Forelimb muscle (tissue), 1 donor: ENCODE measurements around the gene MUC5AC. TPM values are rescaled to one million over a fixed set of nuclear protein-coding genes. Genes with fewer than 3 reads are reported as not detected.
"Not testable (repeated sequence)": the region's sequence is repeated elsewhere in the genome, so short reads cannot be mapped to it uniquely, and the experiment has no call there.

Experiments used
- DNase-seq: peaks from one replicate; pipeline ENCODE4 v3.0.0-alpha.2; 2013; ENCODE audit warnings: low read depth
- polyA plus RNA-seq: library from polyadenylated mRNA; unstranded; fragments of 120-200 nt; gene quantifications from one replicate; pipeline ENCODE4 v1.2.1, GENCODE V29; 2013; ENCODE audit not compliant: insufficient read length

Gene MUC5AC
- not detected for polyA plus RNA-seq

GRCh38 chr11:1157645-1158591 lies at the start of gene MUC5AC:
MUC5AC (plus strand) TSS chr11:1157953; CDS start chr11:1158000, 47 bp downstream.
- no peak for DNase-seq

GRCh38 chr11:1108246-1108900 lies 49.4 kb upstream of the MUC5AC start:
- no peak for DNase-seq

GRCh38 chr11:1109101-1109917 lies 48.4 kb upstream of the MUC5AC start:
- no peak for DNase-seq

- no peak for DNase-seq
Observed at GRCh38 chr11:1109918-1110705, 47.6 kb upstream of the MUC5AC start.

GRCh38 chr11:1111545-1112212 lies 46.1 kb upstream of the MUC5AC start:
- no peak for DNase-seq

- DNase-seq: no peak
Observed at GRCh38 chr11:1112351-1113191, 45.2 kb upstream of the MUC5AC start.

GRCh38 chr11:1113405-1114201 lies 44.1 kb upstream of the MUC5AC start:
- no peak for DNase-seq

GRCh38 chr11:1115292-1115691 lies 42.5 kb upstream of the MUC5AC start:
- DNase-seq: not testable (repeated sequence)

GRCh38 chr11:1116104-1116503 lies 41.6 kb upstream of the MUC5AC start:
- no peak for DNase-seq

- no peak for DNase-seq
Observed at GRCh38 chr11:1116666-1117390, 40.9 kb upstream of the MUC5AC start.

GRCh38 chr11:1117992-1118391 lies 39.8 kb upstream of the MUC5AC start:
- DNase-seq: no peak

GRCh38 chr11:1118755-1119603 lies 38.8 kb upstream of the MUC5AC start:
- no peak for DNase-seq

GRCh38 chr11:1119604-1120146 lies 38.1 kb upstream of the MUC5AC start:
- no peak for DNase-seq

- DNase-seq: no peak
Observed at GRCh38 chr11:1120532-1121330, 37.0 kb upstream of the MUC5AC start.

- no peak for DNase-seq
Observed at GRCh38 chr11:1121331-1121812, 36.4 kb upstream of the MUC5AC start.
